K562 (cell line): Measurements from ENCODE around the gene CCDC85C. TPM values are rescaled to one million over a fixed set of nuclear protein-coding genes. Genes with fewer than 3 reads are reported as not detected.

Source experiments
- ATAC-seq: fragments of 200-7000 bp; cut with Tn5 transposase; 3 replicates; pipeline ENCODE4 v1.9.1; 2020; ENCODE audit warnings: moderate library complexity
- BruUV-seq: library from RNA; stranded (reverse); fragments of 400-500 nt; replicated peaks from 2 replicates; lab custom pipeline; 2021; lab: Mats Ljungman, UMichigan
- CTCF ChIA-PET: fragments of 300-600 bp; formaldehyde crosslinking; extraction: SDS; loops from one replicate; lab custom pipeline; 2021; ENCODE audit warnings: low intra/inter-chr PET ratio; lab: Yijun Ruan, JAX
- POLR2A ChIA-PET: fragments of 300-600, 350-650 bp; sonication (Branson Sonifier 250); formaldehyde crosslinking; extraction: SDS; loops from one replicate; lab custom pipeline; 2021; ENCODE audit warnings: antibody characterized with exemption, inconsistent platforms; lab: Yijun Ruan, JAX
- DNase-seq, 4 experiments: peaks; one replicate each; pipeline versions ENCODE4 v3.0.0 to v3.0.0-alpha.2; 2011 to 2018; ENCODE audit warnings: low spot score in 3 of 4, mixed read lengths in 3 of 4; ENCODE audit errors: extremely low read depth in 1 of 4
- FAIRE-seq: peaks from 2 replicates; lab custom pipeline; 2011; peaks lifted over from hg19 to GRCh38; lab: Jason Lieb, UNC
- H2AFZ ChIP-seq: 2 replicates; pipeline ENCODE4 v1.6.0; 2011; ENCODE audit warnings: low read depth, low read length, control low read depth, inconsistent platforms
- H3K27ac ChIP-seq: fragments of 200-600 bp; 3 replicates; pipeline ENCODE4 v1.8.0; 2011; ENCODE audit warnings: low read depth, mild to moderate bottlenecking, control low read depth, inconsistent platforms, low read length, moderate library complexity, mixed read lengths; ENCODE audit errors: extremely low read depth
- H3K27me3 ChIP-seq, 2 experiments: fragments of 300-600 bp in 1 of 2; 2 replicates in 1 of 2; 3 replicates in 1 of 2; pipeline versions ENCODE4 v1.6.0 to v1.8.0; 2011; ENCODE audit warnings: inconsistent platforms in 2 of 2, low read length in 2 of 2, mild to moderate bottlenecking in 1 of 2, mixed read lengths in 1 of 2, moderate library complexity in 1 of 2; ENCODE audit not compliant: control insufficient read depth in 2 of 2, insufficient read depth in 2 of 2
- H3K36me3 ChIP-seq: fragments of 300-600 bp; 3 replicates; pipeline ENCODE4 v1.8.0; 2011; ENCODE audit warnings: mild to moderate bottlenecking, low read length, inconsistent platforms; ENCODE audit not compliant: control insufficient read depth, insufficient read depth
- H3K4me1 ChIP-seq, 2 experiments: fragments of 200-600 bp in 1 of 2; replicated peaks in 1 of 2; 2 replicates in 1 of 2; 3 replicates in 1 of 2; pipeline versions ENCODE4 v1.5.1 to v1.8.0; 2011; ENCODE audit warnings: inconsistent platforms in 2 of 2, low read length in 2 of 2, mild to moderate bottlenecking in 1 of 2, mixed read lengths in 1 of 2, moderate library complexity in 1 of 2; ENCODE audit not compliant: control insufficient read depth in 2 of 2, insufficient read depth in 2 of 2
- H3K4me2 ChIP-seq: 2 replicates; pipeline ENCODE4 v1.6.1; 2011; ENCODE audit warnings: low read length, control low read depth, inconsistent platforms, mixed read lengths; ENCODE audit not compliant: insufficient read depth
- H3K4me3 ChIP-seq: fragments of 200-600 bp; sonication (generic), shearing (Covaris generic); 2 replicates; pipeline ENCODE4 v1.5.1; 2016; ENCODE audit warnings: control low read depth, inconsistent platforms
- H3K79me2 ChIP-seq: fragments of 200-600 bp; 3 replicates; pipeline ENCODE4 v1.8.0; 2011; ENCODE audit warnings: low read length, inconsistent platforms; ENCODE audit not compliant: control insufficient read depth, insufficient read depth
- H3K9ac ChIP-seq, 2 experiments: 2 replicates each; pipeline versions ENCODE4 v1.6.0 to v1.6.1; 2011; ENCODE audit warnings: low read depth in 2 of 2, low read length in 2 of 2, control low read depth in 1 of 2, inconsistent platforms in 1 of 2, mild to moderate bottlenecking in 1 of 2, mixed read lengths in 1 of 2; ENCODE audit not compliant: insufficient read depth in 1 of 2
- H3K9me1 ChIP-seq: one replicate; pipeline ENCODE4 v1.6.0; 2011; ENCODE audit warnings: inconsistent platforms, mild to moderate bottlenecking, low read length, moderate library complexity; ENCODE audit not compliant: control insufficient read depth, insufficient read depth
- H3K9me3 ChIP-seq: replicated peaks from 2 replicates; pipeline ENCODE4 v1.5.1; 2011; ENCODE audit warnings: low read depth, low read length, inconsistent platforms; ENCODE audit not compliant: control insufficient read depth, insufficient read depth
- H4K20me1 ChIP-seq: replicated peaks from 2 replicates; pipeline ENCODE4 v1.6.1; 2011; ENCODE audit warnings: low read length, inconsistent platforms, mixed read lengths; ENCODE audit not compliant: control insufficient read depth, insufficient read depth
- FOXK1 ChIP-seq: sonication (generic); formaldehyde crosslinking; IDR thresholded peaks from 2 replicates; pipeline ENCODE4 v1.8.0; 2022; ENCODE audit warnings: missing genetic modification reagents, mild to moderate bottlenecking, borderline replicate concordance
- GATAD2A ChIP-seq: fragments of 450-650 bp; IDR thresholded peaks from 2 replicates; pipeline ENCODE4 v1.6.1; 2017
- GATAD2B ChIP-seq: fragments of 450-650 bp; IDR thresholded peaks from 2 replicates; pipeline ENCODE4 v1.6.1; 2017; ENCODE audit warnings: mild to moderate bottlenecking, borderline replicate concordance
- PHF8 ChIP-seq: fragments of 200-600 bp; sonication (generic); IDR thresholded peaks from 2 replicates; pipeline ENCODE4 v1.6.1; 2012; ENCODE audit warnings: mixed run types, mild to moderate bottlenecking, inconsistent platforms, low read length, moderate library complexity, borderline replicate concordance
- SMARCA5 ChIP-seq: fragments of 450-650 bp; IDR thresholded peaks from 2 replicates; pipeline ENCODE4 v1.6.1; 2016
- SMC3 ChIP-seq: conservative IDR thresholded peaks from 2 replicates; pipeline ENCODE4 v1.6.1; 2011; ENCODE audit warnings: low read depth, low read length, improper control_type of control experiment; ENCODE audit not compliant: insufficient read depth
- THRA ChIP-seq: fragments of 450-650 bp; IDR thresholded peaks from 2 replicates; pipeline ENCODE4 v1.6.1; 2017; ENCODE audit warnings: mild to moderate bottlenecking, moderate library complexity
- ZKSCAN1 ChIP-seq: fragments of 150-350 bp; IDR thresholded peaks from 2 replicates; pipeline ENCODE4 v1.6.1; 2016; ENCODE audit warnings: low read depth, low read length
- WGBS: fragments of 100-300 bp; shearing (Covaris generic); methylation state at CpG from one replicate; pipeline ENCODE4 v1.1.6; 2016; ENCODE audit warnings: low coverage, mixed read lengths; ENCODE audit not compliant: insufficient coverage; ENCODE audit errors: missing lambda C conversion rate; 5-methylcytosine and 5-hydroxymethylcytosine counted together
- in situ Hi-C: fragments of 300-500 bp; cut with MboI; formaldehyde crosslinking; loops from 4 replicates; pipeline ENCODE4 v1.15.0; 2018; ENCODE audit warnings: inconsistent platforms, mixed read lengths
- intact Hi-C: fragments of 100-400 bp; cut with micrococcal nuclease; formaldehyde crosslinking; loops from 2 replicates; pipeline ENCODE4 v1.14.2; 2022
- polyA plus RNA-seq, 8 experiments: library from polyadenylated mRNA; depleted of rRNA in 4 of 8; stranded (reverse) in 5 of 8; unstranded in 3 of 8; fragments of >200 nt; fragmentation: Nextera tagmentation in 2 of 8; fragmentation: Illumina TruSeq in 1 of 8; extraction: Ambion mirVana in 2 of 8; extraction: Trizol in 1 of 8; gene quantifications; 2 replicates each; pipeline versions ENCODE4 v1.2.1 to v1.2.3, GENCODE V29; 2011 to 2014; ENCODE audit warnings: inconsistent platforms in 1 of 8, missing spikeins in 1 of 8
- total RNA-seq, 7 experiments: library from RNA; depleted of rRNA in 6 of 7; stranded (reverse); fragments of >200 nt in 6 of 7; fragmentation: Illumina TruSeq in 2 of 7; extraction: Trizol in 2 of 7; gene quantifications; 2 replicates each; pipeline versions ENCODE4 v1.2.1 to v1.2.3, GENCODE V29; 2011 to 2021; ENCODE audit warnings: low replicate concordance in 1 of 7

CCDC85C gene
- total and polyA plus RNA-seq, 9 of the 15 experiments (the other 6 are each of a cell fraction or from before 2014, with no cell fraction given) = 0.18 to 22.0 (median 6.3) TPM

DNA sequence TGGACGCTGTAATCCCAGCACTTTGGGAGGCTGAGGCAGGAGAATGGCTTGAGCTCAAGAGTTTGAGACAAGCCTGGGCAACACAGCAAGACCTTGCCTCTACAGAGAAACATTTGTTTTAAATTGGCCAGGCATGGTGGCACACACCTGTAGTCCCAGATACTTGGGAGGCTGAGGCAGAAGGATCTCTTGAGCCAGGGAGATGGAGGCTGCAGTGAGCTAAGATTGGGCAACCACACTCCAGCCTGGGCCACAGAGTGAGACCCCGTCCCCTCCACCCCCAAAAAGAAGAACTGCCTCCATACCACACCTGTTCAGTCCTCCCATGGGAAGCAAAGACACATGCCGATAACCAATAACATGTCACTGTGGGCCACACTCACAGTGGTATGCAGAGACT lies 19.2 kb downstream of the CCDC85C start:
- FAIRE-seq (no peak), ATAC-seq (no peak), DNase-seq (no peak)
- Histone ChIP-seq H4K20me1 (peaks cover 14% of the 10 kb centered on the region), H3K9me1 (no peaks in the 10 kb centered on the region), H3K9ac (no peak overlapping the region), H3K9me3 (no peaks in the 10 kb centered on the region), H3K4me2 (no peak overlapping the region), H3K27ac (no peak overlapping the region), H3K79me2 (no peaks in the 10 kb centered on the region), H2AFZ (no peak overlapping the region), H3K4me3 (no peak overlapping the region), H3K27me3 (no peaks in the 10 kb centered on the region), H3K4me1 (peaks cover 0 to 25% of the 10 kb centered on the region in 2 experiments; a peak in 2 of 5 replicates), H3K36me3 (no peaks in the 10 kb centered on the region)
- CTCF ChIA-PET = no interaction called here
- BruUV-seq = no TSS peak
- in situ Hi-C loops = no loop called here
- TF ChIP-seq ZKSCAN1 (no peak), SMC3 (no peak), PHF8 (no peak), FOXK1 (no peak), GATAD2B (no peak), GATAD2A (no peak), THRA (no peak), SMARCA5 (no peak)
- 76% methylated on average over 2 of the region's 3 CpGs for WGBS
- intact Hi-C loops = no loop called here
- POLR2A ChIA-PET = interaction anchor here (0.6 kb wide), 1 partner anchor 15 kb away, joined by 3 read pairs; no protein-coding TSS in a partner anchor
